GM23338 (cell line): ENCODE data around the gene SMIM43. TPM values are rescaled to one million over a fixed set of nuclear protein-coding genes. Genes with fewer than 3 reads are reported as not detected.

Source experiments
- ATAC-seq: fragments of 200-7000 bp; cut with Tn5 transposase; 3 replicates; pipeline ENCODE4 v1.9.1; 2020
- DNase-seq: peaks from one replicate; pipeline ENCODE4 v3.0.0-alpha.2; 2015; ENCODE audit warnings: low spot score
- H2AFZ ChIP-seq: fragments of 200-600 bp; sonication (generic); 2 replicates; pipeline ENCODE4 v1.8.0; 2016; ENCODE audit warnings: antibody characterized with exemption, mild to moderate bottlenecking, moderate library complexity
- H3F3A ChIP-seq: fragments of 200-600 bp; sonication (generic); replicated peaks from 2 replicates; pipeline ENCODE4 v1.8.0; 2017; ENCODE audit warnings: antibody characterized with exemption, mixed run types, low read depth
- H3K27ac ChIP-seq: fragments of 200-600 bp; sonication (generic); 2 replicates; pipeline ENCODE4 v1.6.1; 2016; ENCODE audit warnings: low read depth
- H3K27me3 ChIP-seq: fragments of 200-600 bp; sonication (generic); 2 replicates; pipeline ENCODE4 v1.8.0; 2016; ENCODE audit warnings: mild to moderate bottlenecking, mixed run types, moderate library complexity; ENCODE audit not compliant: insufficient read depth
- H3K36me3 ChIP-seq: fragments of 200-600 bp; sonication (generic); 2 replicates; pipeline ENCODE4 v1.8.0; 2016; ENCODE audit warnings: mild to moderate bottlenecking; ENCODE audit not compliant: insufficient read depth
- H3K4me1 ChIP-seq: fragments of 200-600 bp; sonication (generic); 2 replicates; pipeline ENCODE4 v1.8.0; 2016; ENCODE audit warnings: mild to moderate bottlenecking, moderate library complexity; ENCODE audit not compliant: insufficient read depth
- H3K4me2 ChIP-seq: fragments of 200-600 bp; sonication (generic); 2 replicates; pipeline ENCODE4 v1.7.1; 2017; ENCODE audit warnings: mixed run types
- H3K4me3 ChIP-seq: fragments of 200-600 bp; sonication (generic); 2 replicates; pipeline ENCODE4 v1.6.1; 2016; ENCODE audit warnings: mixed run types
- H3K79me2 ChIP-seq: fragments of 200-600 bp; sonication (generic); replicated peaks from 2 replicates; pipeline ENCODE4 v1.8.0; 2017; ENCODE audit warnings: mild to moderate bottlenecking; ENCODE audit not compliant: insufficient read depth
- H3K9me2 ChIP-seq: fragments of 200-600 bp; sonication (generic); 2 replicates; pipeline ENCODE4 v1.8.0; 2017; ENCODE audit not compliant: insufficient read depth
- H4K20me1 ChIP-seq: fragments of 200-600 bp; sonication (generic); replicated peaks from 2 replicates; pipeline ENCODE4 v1.8.0; 2017; ENCODE audit warnings: mild to moderate bottlenecking; ENCODE audit not compliant: insufficient read depth
- H3K27ac Mint-ChIP-seq: 2 replicates; pipeline ENCODE4 v1.8.0; 2020; ENCODE audit warnings: inconsistent platforms, mild to moderate bottlenecking, moderate library complexity, mixed read lengths
- H3K27me3 Mint-ChIP-seq: 3 replicates; pipeline ENCODE4 v1.8.0; 2022; ENCODE audit warnings: low read depth, mild to moderate bottlenecking, moderate library complexity, mixed read lengths, inconsistent platforms; ENCODE audit not compliant: insufficient read depth, poor library complexity
- H3K36me3 Mint-ChIP-seq: 3 replicates; pipeline ENCODE4 v1.8.0; 2021; ENCODE audit warnings: low read depth, mild to moderate bottlenecking, inconsistent platforms, moderate library complexity, mixed read lengths
- H3K4me1 Mint-ChIP-seq: 3 replicates; pipeline ENCODE4 v1.8.0; 2020; ENCODE audit warnings: mild to moderate bottlenecking, inconsistent platforms, mixed read lengths
- H3K4me3 Mint-ChIP-seq: 3 replicates; pipeline ENCODE4 v1.8.0; 2021; ENCODE audit warnings: moderate library complexity, mild to moderate bottlenecking, inconsistent platforms, mixed read lengths
- H3K9me3 Mint-ChIP-seq: 3 replicates; pipeline ENCODE4 v1.8.0; 2020; ENCODE audit warnings: moderate library complexity, mild to moderate bottlenecking, inconsistent platforms, mixed read lengths
- CREB1 ChIP-seq: fragments of 250-450 bp; sonication (Bioruptor Pico); IDR thresholded peaks from 2 replicates; pipeline ENCODE4 v1.5.0; 2020; ENCODE audit warnings: low read depth, mild to moderate bottlenecking, moderate library complexity
- CTCF ChIP-seq, 2 experiments: fragments of 200-600 bp in 1 of 2; sonication (generic) in 1 of 2; conservative IDR thresholded peaks; 2 replicates each; pipeline versions ENCODE4 v1.5.1 to v1.6.1; 2016 to 2017; ENCODE audit warnings: antibody characterized with exemption in 2 of 2, low read depth in 2 of 2, mild to moderate bottlenecking in 2 of 2, moderate library complexity in 1 of 2
- ETS1 ChIP-seq: IDR thresholded peaks from 2 replicates; pipeline ENCODE4 v1.6.1; 2016; ENCODE audit warnings: antibody characterized with exemption
- EZH2 ChIP-seq: fragments of 200-600 bp; sonication (generic); IDR thresholded peaks from one replicate; pipeline ENCODE4 v1.8.0; 2017; ENCODE audit warnings: antibody characterized with exemption, mild to moderate bottlenecking, low read depth; ENCODE audit not compliant: unreplicated experiment
- EZH2phosphoT487 ChIP-seq: fragments of 200-600 bp; sonication (generic); IDR thresholded peaks from one replicate; pipeline ENCODE4 v1.8.1; 2018; ENCODE audit warnings: antibody characterized with exemption; ENCODE audit not compliant: unreplicated experiment
- JUNB ChIP-seq: IDR thresholded peaks from one replicate; pipeline ENCODE4 v1.6.1; 2016; ENCODE audit warnings: antibody characterized with exemption; ENCODE audit not compliant: unreplicated experiment
- NANOG ChIP-seq: IDR thresholded peaks from 2 replicates; pipeline ENCODE4 v1.6.1; 2016; ENCODE audit warnings: antibody characterized with exemption, borderline replicate concordance
- POLR2AphosphoS5 ChIP-seq: IDR thresholded peaks from 2 replicates; pipeline ENCODE4 v1.6.1; 2016; ENCODE audit warnings: antibody characterized with exemption, low read depth
- REST ChIP-seq: IDR thresholded peaks from one replicate; pipeline ENCODE4 v1.6.1; 2018; ENCODE audit warnings: antibody characterized with exemption; ENCODE audit not compliant: unreplicated experiment
- STAT1 ChIP-seq: IDR thresholded peaks from one replicate; pipeline ENCODE4 v1.6.1; 2016; ENCODE audit warnings: antibody characterized with exemption; ENCODE audit not compliant: unreplicated experiment
- ZNF114 ChIP-seq: fragments of 250-450 bp; sonication (Bioruptor Pico); IDR thresholded peaks from 2 replicates; pipeline ENCODE4 v1.5.0; 2020; ENCODE audit warnings: mild to moderate bottlenecking, moderate library complexity
- ZNF331 ChIP-seq: fragments of 250-450 bp; sonication (Bioruptor Pico); IDR thresholded peaks from 2 replicates; pipeline ENCODE4 v1.5.0; 2020; ENCODE audit warnings: low read depth, mild to moderate bottlenecking, moderate library complexity
- polyA plus RNA-seq: library from polyadenylated mRNA; unstranded; fragments of >200 nt; fragmentation: Nextera tagmentation; extraction: Ambion mirVana; gene quantifications from 2 replicates; pipeline ENCODE4 v1.2.1, GENCODE V29; 2016
- total RNA-seq: library from RNA; depleted of rRNA; stranded (reverse); fragments of >200 nt; shearing (Covaris generic); gene quantifications from 2 replicates; pipeline ENCODE4 v1.2.3, GENCODE V29; 2014
- TF ChIP-seq, protein P1 (sequence below): fragments of 250-450 bp; sonication (Bioruptor Pico); IDR thresholded peaks from 2 replicates; pipeline ENCODE4 v1.5.0; 2020; ENCODE audit warnings: mild to moderate bottlenecking, moderate library complexity

SMIM43 gene
- total and polyA plus RNA-seq, 2 experiments from 2014 or later: 0.26 to 0.56 TPM

DNA sequence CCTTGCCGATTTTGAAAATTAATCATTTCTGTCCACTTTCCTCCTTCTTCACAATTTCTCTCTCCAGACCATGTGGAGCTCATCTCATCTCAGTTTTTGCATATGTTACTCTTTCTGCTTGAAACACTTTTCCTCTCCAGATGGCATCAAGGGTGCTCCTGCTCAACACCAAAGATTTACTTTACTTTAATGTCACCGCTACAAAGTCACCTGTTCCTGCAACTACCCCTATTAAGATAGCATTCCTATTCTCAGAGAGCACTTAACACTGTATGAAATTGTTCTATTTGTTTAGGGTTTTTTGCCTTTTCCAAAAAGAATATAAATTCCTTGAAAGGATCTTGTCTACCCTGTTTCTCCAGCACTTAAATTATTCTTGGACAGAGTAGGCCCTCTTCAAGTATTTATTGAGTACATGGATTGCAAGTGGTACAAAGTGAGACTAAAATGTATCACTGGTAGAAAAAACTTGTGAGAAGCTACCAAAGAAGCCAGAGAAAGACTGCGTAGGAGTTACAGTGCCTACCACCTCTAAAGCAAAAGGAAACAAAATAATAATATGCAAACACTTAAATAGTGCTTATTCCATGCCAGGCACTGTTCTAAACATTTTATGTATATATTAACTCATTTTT, 35.0 kb upstream of the SMIM43 start:
- H3K4me3 ChIP-seq: no peak overlapping the region
- H3K36me3 ChIP-seq: peaks cover 24% of the 10 kb centered on the region
- no peak overlapping the region; the same call in 1 of the 2 replicates for H3K27ac ChIP-seq
- DNase-seq (no peak), ATAC-seq (no peak)
- no peak overlapping the region for H3K4me2 ChIP-seq
- no peaks in the 10 kb centered on the region for H3K9me3 Mint-ChIP-seq
- H3K4me3 Mint-ChIP-seq: peak overlapping the region; percentile 36; the same call in 2 of the 3 replicates
- peaks cover 11% of the 10 kb centered on the region for H3K4me1 ChIP-seq
- no peaks in the 10 kb centered on the region for H3F3A ChIP-seq
- peaks cover 33% of the 10 kb centered on the region for H3K4me1 Mint-ChIP-seq
- H3K79me2 ChIP-seq: peaks cover 28% of the 10 kb centered on the region
- 0 out of 2 replicates have a peak, but pooled peaks cover 5% of the 10 kb centered on the region for H4K20me1 ChIP-seq
- peaks cover 30% of the 10 kb centered on the region for H3K36me3 Mint-ChIP-seq
- H3K9me2 ChIP-seq: no peaks in the 10 kb centered on the region
- no peak overlapping the region for H3K27ac Mint-ChIP-seq
- H2AFZ ChIP-seq: no peak overlapping the region
- no peaks in the 10 kb centered on the region for H3K27me3 ChIP-seq
- peaks cover 9% of the 10 kb centered on the region for H3K27me3 Mint-ChIP-seq
- TF ChIP-seq CREB1: no peak
- TF ChIP-seq NANOG: no peak
- TF ChIP-seq EZH2: no peak
- TF ChIP-seq ZNF114 (CRISPR knock-in tag): no peak
- no peak for TF ChIP-seq REST
- TF ChIP-seq JUNB: no peak
- TF ChIP-seq EZH2phosphoT487: no peak
- TF ChIP-seq STAT1: no peak
- TF ChIP-seq, protein P1, sequence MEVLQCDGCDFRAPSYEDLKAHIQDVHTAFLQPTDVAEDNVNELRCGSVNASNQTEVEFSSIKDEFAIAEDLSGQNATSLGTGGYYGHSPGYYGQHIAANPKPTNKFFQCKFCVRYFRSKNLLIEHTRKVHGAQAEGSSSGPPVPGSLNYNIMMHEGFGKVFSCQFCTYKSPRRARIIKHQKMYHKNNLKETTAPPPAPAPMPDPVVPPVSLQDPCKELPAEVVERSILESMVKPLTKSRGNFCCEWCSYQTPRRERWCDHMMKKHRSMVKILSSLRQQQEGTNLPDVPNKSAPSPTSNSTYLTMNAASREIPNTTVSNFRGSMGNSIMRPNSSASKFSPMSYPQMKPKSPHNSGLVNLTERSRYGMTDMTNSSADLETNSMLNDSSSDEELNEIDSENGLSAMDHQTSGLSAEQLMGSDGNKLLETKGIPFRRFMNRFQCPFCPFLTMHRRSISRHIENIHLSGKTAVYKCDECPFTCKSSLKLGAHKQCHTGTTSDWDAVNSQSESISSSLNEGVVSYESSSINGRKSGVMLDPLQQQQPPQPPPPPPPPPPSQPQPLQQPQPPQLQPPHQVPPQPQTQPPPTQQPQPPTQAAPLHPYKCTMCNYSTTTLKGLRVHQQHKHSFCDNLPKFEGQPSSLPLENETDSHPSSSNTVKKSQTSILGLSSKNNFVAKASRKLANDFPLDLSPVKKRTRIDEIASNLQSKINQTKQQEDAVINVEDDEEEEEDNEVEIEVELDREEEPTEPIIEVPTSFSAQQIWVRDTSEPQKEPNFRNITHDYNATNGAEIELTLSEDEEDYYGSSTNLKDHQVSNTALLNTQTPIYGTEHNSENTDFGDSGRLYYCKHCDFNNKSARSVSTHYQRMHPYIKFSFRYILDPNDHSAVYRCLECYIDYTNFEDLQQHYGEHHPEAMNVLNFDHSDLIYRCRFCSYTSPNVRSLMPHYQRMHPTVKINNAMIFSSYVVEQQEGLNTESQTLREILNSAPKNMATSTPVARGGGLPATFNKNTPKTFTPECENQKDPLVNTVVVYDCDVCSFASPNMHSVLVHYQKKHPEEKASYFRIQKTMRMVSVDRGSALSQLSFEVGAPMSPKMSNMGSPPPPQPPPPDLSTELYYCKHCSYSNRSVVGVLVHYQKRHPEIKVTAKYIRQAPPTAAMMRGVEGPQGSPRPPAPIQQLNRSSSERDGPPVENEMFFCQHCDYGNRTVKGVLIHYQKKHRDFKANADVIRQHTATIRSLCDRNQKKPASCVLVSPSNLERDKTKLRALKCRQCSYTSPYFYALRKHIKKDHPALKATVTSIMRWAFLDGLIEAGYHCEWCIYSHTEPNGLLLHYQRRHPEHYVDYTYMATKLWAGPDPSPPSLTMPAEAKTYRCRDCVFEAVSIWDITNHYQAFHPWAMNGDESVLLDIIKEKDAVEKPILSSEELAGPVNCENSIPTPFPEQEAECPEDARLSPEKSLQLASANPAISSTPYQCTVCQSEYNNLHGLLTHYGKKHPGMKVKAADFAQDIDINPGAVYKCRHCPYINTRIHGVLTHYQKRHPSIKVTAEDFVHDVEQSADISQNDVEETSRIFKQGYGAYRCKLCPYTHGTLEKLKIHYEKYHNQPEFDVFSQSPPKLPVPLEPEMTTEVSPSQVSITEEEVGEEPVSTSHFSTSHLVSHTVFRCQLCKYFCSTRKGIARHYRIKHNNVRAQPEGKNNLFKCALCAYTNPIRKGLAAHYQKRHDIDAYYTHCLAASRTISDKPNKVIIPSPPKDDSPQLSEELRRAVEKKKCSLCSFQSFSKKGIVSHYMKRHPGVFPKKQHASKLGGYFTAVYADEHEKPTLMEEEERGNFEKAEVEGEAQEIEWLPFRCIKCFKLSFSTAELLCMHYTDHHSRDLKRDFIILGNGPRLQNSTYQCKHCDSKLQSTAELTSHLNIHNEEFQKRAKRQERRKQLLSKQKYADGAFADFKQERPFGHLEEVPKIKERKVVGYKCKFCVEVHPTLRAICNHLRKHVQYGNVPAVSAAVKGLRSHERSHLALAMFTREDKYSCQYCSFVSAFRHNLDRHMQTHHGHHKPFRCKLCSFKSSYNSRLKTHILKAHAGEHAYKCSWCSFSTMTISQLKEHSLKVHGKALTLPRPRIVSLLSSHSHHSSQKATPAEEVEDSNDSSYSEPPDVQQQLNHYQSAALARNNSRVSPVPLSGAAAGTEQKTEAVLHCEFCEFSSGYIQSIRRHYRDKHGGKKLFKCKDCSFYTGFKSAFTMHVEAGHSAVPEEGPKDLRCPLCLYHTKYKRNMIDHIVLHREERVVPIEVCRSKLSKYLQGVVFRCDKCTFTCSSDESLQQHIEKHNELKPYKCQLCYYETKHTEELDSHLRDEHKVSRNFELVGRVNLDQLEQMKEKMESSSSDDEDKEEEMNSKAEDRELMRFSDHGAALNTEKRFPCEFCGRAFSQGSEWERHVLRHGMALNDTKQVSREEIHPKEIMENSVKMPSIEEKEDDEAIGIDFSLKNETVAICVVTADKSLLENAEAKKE (CRISPR knock-in tag): no peak
- no peak for TF ChIP-seq POLR2AphosphoS5
- TF ChIP-seq ETS1: no peak
- no peak for TF ChIP-seq ZNF331 (CRISPR knock-in tag)
- no peak for TF ChIP-seq CTCF (conservative IDR thresholded peaks at IDR 0.05; ENCODE audit: low read depth in 2 of 2)
